NCI-H1694 (cell line): Measurements from ENCODE around the gene OSTF1.

Source experiments
- DNase-seq: peaks from one replicate; lab custom pipeline; 2025; lab: John Stamatoyannopoulos, UW

OSTF1 gene

DNA sequence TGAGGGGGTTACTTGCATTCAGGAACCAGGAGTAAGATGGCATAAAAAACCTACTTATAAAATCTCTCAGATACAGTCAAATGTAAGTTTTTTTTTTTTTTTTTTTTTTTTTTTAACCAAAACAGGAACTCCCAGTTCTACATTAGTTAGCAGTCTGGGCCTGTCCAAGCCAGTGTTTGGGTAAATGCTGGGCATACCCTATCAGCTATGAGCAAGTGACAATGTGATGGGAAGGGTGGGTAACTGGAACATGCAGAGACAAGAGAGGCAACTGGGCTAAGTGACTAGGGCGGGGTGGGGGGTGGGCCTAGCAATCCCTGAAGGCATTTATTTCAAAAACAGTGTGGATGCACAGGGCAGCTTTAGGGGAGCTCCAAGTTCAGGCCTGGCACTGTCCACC is 2.7 kb upstream of the OSTF1 start:
- DNase-seq, result no peak

DNA sequence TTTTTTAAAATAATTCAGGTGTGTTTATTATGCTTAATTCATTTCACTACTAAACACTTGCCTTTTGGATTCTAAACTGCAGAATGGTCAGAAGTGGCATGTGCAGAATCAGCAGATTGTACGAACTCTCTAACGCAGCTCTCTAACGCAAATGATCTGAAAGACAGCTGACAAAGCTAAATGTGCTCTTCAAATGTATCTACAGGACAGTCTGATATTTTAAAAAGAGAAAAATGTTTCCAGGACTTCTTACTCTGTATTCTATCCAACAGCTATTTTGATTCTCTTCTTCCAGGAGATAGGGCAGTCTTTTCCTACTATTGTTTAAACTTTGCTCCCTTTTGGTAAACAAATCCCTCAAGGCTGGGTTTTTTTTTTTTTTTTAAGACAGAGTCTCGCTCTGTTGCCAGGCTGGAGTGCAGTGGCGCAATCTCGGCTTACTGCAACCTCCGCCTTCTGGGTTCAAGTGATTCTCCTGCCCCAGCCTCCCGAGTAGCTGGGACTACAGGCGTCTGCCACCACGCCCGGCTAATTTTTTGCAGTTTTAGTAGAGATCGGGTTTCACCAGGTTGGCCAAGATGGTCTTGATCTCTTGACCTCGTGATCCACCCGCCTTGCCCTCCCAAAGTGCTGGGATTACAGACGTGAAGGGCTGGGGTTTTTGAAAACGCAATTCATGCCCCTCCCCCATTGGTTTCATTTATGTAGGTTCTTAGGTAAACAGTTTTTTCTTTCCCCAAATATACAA is 1.6 kb upstream of the OSTF1 start:
- no peak for DNase-seq

DNA sequence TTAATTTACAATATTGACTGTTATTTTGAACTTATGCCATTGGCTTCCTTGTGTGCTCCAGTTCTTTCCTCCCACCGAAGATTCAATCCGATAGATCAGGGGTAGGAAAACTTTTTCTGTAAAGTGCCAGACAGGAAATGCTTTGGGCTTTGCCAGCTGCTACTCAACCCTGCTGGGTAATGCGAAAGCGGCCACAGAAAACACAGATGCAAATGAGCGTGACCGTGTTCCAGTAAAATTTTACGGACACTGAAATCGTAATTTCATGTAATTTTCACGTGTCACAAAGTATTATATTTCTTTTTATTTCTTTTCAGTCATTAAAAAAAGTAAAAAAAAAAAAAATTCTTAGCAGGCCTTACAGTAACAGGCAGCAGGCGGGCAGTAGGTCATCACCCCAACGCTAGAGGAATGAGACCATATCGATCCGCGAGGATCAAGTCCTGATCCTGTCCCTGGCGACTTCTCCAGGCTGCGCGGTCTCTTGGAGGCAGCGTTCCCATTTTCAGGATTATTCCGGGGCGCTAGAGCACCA is 958 bp upstream of the OSTF1 start:
- no peak for DNase-seq

- DNase-seq, result no peak
Measured at GRCh38 chr9:75088646-75089372, 495 bp downstream of the OSTF1 start.

- DNase-seq, result no peak
Measured at GRCh38 chr9:75089373-75089766, 1.1 kb downstream of the OSTF1 start.

GRCh38 chr9:75090579-75090978 is 2.3 kb downstream of the OSTF1 start:
- DNase-seq, result no peak

- DNase-seq, result no peak
Measured at GRCh38 chr9:75092766-75093165, 4.5 kb downstream of the OSTF1 start.

- DNase-seq, result no peak
Measured at GRCh38 chr9:75096796-75097195, 8.5 kb downstream of the OSTF1 start.

DNA sequence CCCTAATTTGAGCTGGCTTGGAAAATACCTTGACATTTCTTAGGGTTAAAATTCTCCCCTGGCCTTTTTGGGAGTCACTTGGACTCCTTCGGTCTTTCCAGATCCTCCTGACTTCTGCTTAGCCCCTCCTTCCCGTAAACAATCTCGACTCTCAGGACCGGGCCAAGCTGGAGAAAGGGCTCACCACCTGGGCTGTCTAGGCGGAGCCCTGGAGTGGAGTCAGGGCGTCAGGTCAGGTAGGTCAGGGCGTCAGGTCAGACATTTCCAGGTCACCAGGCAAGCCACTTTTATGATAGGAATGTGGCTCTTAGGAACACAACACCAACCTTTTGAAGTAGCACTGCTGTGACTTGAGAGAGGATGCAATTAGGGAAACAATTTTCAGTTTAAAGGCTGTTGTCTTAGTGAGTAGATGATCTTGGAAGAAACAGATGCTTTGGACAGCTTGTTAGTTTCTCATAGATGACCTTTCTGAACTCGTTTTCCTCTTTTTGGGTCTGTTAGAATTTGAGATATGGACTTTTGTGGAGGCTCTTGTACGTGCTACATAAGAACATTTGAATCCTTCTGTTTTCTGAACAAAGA is 12.8 kb downstream of the OSTF1 start:
- no peak for DNase-seq

- no peak for DNase-seq
Measured at GRCh38 chr9:75102177-75102790, 14.0 kb downstream of the OSTF1 start.

- no peak for DNase-seq
Measured at GRCh38 chr9:75104607-75105006, 16.3 kb downstream of the OSTF1 start.

DNA sequence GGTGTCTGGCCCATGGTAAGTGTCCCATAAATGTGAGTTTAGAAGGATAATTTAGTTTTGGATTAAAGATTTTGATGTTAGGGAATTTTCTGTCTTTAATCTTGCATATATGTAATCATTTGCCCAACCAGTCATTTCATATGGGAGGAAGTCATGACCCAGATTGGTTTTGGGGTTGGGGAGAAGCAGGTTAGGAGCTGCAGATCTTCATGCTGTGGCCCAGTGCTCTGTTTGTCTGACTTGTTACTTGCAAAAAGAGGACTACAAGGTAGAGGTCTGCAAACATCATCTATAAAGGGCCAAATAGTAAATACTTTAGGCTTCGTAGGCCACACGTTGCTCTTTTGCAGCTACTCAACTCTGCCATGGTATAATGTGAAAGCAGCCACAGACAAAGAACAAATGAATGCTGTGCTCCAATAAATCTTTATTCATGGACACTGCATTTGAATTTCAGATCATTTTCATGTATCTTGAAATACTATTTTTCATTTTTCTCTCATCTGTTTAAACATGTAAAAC is 16.8 kb downstream of the OSTF1 start:
- DNase-seq, result no peak

GRCh38 chr9:75105841-75106240 is 17.5 kb downstream of the OSTF1 start:
- no peak for DNase-seq

DNA sequence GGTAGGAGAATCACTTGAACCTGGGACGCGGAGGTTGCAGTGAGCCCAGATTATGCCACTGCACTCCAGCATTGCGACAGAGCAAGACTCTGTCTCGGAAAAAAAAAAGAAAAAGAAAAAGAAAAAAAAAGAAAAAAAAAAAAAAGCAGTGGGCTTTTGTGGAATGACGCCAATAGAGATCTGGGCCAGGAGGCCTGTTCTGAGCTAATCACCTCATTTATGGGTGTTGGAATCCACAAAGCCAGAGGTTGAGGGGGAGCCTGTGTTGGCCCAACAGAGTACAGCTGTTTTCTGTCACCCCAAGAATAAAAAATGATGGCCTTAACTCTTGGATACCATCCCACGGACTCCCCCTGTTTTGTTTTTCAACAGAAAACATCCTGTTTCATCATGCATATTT is 18.5 kb downstream of the OSTF1 start:
- no peak for DNase-seq

DNA sequence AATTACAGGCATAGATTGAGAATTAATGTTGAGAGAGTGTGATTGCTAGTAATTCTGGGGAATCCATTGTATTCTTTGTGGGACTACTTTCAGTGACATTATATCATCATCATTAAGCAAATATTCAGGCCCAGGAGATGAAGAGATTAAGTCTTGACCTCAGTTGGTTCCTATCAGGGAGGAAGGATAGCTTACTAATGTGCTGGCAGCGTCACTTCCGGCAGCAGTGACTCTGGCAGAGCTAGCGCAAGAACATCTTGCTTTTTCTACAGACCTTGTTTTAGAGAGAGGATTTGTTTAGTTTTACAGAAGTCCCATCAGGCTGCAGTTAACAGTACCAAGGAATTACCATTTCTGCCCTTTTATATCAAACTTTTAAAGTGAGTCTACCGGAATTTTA is 20.3 kb downstream of the OSTF1 start:
- no peak for DNase-seq

DNA sequence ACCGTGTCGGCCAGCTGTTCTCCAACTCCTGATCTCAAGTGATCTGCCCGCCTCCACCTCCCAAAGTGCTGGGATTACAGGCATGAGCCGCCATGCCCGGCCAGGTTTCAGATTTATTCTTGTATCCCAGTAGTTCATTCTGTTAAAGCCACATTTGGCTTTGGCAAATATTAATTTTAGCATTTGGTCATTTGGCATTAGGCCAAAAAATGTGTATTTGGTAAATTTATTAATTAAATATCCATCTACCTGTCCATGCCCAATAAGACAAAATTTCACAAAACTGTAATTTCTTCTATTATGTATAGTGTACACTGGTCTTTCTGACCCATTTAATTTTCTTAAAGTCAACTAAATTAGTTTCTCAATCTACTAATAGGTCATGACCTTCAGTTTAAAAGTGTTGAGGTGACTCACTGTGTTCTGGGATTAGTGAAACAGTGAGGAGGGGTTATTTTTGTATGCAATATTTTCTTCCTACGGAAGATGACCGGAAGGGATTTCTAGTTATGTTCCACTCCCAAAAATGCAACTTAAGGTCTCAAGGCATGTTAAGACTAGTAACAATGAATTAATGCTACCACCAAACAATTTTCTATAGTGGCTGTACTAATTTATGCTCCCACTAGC is 21.0 kb downstream of the OSTF1 start:
- no peak for DNase-seq

- DNase-seq, result no peak
Measured at GRCh38 chr9:75111019-75111622, 22.8 kb downstream of the OSTF1 start.

- DNase-seq, result no peak
Measured at GRCh38 chr9:75112789-75113188, 24.5 kb downstream of the OSTF1 start.

DNA sequence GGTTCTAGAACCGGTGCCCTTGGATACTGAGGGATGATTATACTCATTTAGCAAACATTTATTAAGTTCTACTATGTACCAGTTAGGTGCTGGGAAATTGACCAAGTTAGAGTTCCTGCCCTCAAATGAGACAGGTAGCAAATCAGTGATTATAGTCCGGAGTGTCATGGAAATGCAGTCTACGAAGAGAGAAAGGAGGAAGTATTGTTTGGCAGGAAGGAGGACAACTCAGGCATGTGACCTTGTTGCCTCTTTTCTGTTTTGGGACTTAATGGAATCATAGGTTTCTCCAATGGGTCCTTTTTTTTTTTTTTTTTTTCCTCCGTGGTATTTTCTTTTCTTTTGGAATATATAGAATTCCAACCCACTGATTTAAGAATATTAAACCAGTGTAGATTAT is 28.0 kb downstream of the OSTF1 start:
- no peak for DNase-seq

DNA sequence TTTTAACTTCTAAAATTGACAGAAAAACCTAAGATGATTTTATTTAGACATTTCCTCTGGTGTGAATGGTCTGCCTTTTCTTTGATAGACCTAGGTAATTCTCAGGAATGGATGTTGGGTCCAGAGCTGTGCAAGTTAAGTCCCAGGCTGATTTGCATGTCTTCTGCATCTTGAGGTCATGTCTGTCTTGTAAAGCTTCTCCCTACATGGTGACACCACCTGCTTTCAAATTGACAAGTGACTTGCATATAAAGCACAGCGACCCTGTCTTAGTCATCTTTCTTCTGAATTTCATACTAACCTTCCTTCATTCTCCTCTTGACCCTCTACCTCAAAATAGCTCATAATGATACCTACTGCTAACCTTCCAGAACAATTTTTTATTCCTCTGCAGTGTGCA is 29.2 kb downstream of the OSTF1 start:
- no peak for DNase-seq

DNA sequence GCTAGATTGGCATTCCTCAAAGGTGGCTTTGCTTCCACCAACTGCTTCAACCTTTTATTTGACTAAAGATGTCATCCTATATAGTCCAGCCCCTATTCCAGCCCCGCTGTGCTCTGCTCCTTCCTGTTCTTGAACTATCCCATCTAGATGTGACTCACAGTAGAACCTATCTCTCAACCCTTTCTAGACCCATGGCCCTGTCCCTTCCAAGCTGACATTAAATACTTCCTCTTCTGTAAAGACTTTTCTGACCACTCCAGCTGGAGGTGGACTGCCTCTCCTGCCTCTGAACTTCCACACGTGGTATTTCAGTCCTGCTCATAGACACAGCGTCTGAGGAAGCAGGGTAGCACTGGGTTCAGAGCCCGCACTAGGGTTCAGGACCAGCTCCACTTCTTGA is 32.4 kb downstream of the OSTF1 start:
- no peak for DNase-seq
